Measurements from ENCODE around the gene EXOC3L1. TPM values are rescaled to one million over a fixed set of nuclear protein-coding genes. Genes with fewer than 3 reads are reported as not detected.
A peak's percentile ranks its signal among the peaks of the same experiment; 100 is the strongest.

The EXOC3L1 gene
- total RNA-seq, 2 donors from 2014 or later: 1.8 to 2.0 TPM

GRCh38 chr16:67211674-67212073 is 21.7 kb upstream of the EXOC3L1 start:
- DNase-seq (no peak), ATAC-seq (no peak)
- Histone ChIP-seq H3K27ac (no peak overlapping the region), H3K4me3 (no peak overlapping the region), H3K36me3 (replicated peaks in 1 of 2; ENCODE audit: insufficient read depth in 1 of 2, low read depth in 2 of 2) (no peaks in the 10 kb centered on the region), H3K9me3 (no peaks in the 10 kb centered on the region), H3K27me3 (no peaks in the 10 kb centered on the region), H3K4me1 (peaks cover 33% of the 10 kb centered on the region)
- WGBS, 2 donors: 82 to 89% methylated on average over 7 of the region's 7 CpGs
- intact Hi-C loops (cut with DNase I): no loop called here
- TF ChIP-seq POLR2A (IDR thresholded peaks at IDR 0.05): no peak
- TF ChIP-seq CTCF (IDR thresholded peaks at IDR 0.05): no peak

GRCh38 chr16:67210069-67210937 is 20.4 kb upstream of the EXOC3L1 start:
- H3K9me3 ChIP-seq: no peaks in the 10 kb centered on the region
- H3K27ac ChIP-seq: no peak overlapping the region
- DNase-seq (peak in 1 of 4 donors; percentile 33), ATAC-seq (no peak)
- 85 to 88% methylated on average over 6 to 24 of the region's 25 CpGs for WGBS, 2 donors
- H3K4me1 ChIP-seq: peaks cover 27% of the 10 kb centered on the region
- intact Hi-C loops (cut with DNase I): no loop called here
- no peaks in the 10 kb centered on the region for H3K27me3 ChIP-seq
- TF ChIP-seq CTCF (IDR thresholded peaks at IDR 0.05) (no peak), POLR2A (IDR thresholded peaks at IDR 0.05) (no peak)
- no peak overlapping the region for H3K4me3 ChIP-seq
- H3K36me3 ChIP-seq (replicated peaks in 1 of 2; ENCODE audit: insufficient read depth in 1 of 2, low read depth in 2 of 2): no peaks in the 10 kb centered on the region

GRCh38 chr16:67209565-67209964 is 19.6 kb upstream of the EXOC3L1 start:
- H3K9me3 ChIP-seq: no peaks in the 10 kb centered on the region
- no peak for TF ChIP-seq POLR2A (IDR thresholded peaks at IDR 0.05)
- TF ChIP-seq CTCF (IDR thresholded peaks at IDR 0.05): no peak
- H3K4me1 ChIP-seq: peaks cover 20% of the 10 kb centered on the region
- no peak for DNase-seq
- no peaks in the 10 kb centered on the region for H3K36me3 ChIP-seq (replicated peaks in 1 of 2; ENCODE audit: insufficient read depth in 1 of 2, low read depth in 2 of 2)
- intact Hi-C loops (cut with DNase I): no loop called here
- H3K27ac ChIP-seq: no peak overlapping the region
- WGBS, 2 donors: 87 to 91% methylated on average over 8 of the region's 8 CpGs
- no peaks in the 10 kb centered on the region for H3K27me3 ChIP-seq
- no peak for ATAC-seq
- no peak overlapping the region for H3K4me3 ChIP-seq

GRCh38 chr16:67208154-67208896 is 18.4 kb upstream of the EXOC3L1 start:
- intact Hi-C loops (cut with DNase I): no loop called here
- H3K4me1 ChIP-seq: peaks cover 7% of the 10 kb centered on the region
- H3K36me3 ChIP-seq (replicated peaks in 1 of 2; ENCODE audit: insufficient read depth in 1 of 2, low read depth in 2 of 2): peaks cover 2 to 9% of the 10 kb centered on the region in 2 donors
- H3K9me3 ChIP-seq: no peaks in the 10 kb centered on the region
- H3K27me3 ChIP-seq: no peaks in the 10 kb centered on the region
- ATAC-seq (no peak), DNase-seq (no peak)
- no peak overlapping the region for H3K4me3 ChIP-seq
- 51 to 60% methylated on average over 5 of the region's 11 CpGs for WGBS, 2 donors
- no peak overlapping the region for H3K27ac ChIP-seq
- TF ChIP-seq CTCF (IDR thresholded peaks at IDR 0.05) (no peak), POLR2A (IDR thresholded peaks at IDR 0.05) (no peak)
